ENCODE data around the gene GAL3ST1. TPM values are rescaled to one million over a fixed set of nuclear protein-coding genes. Genes with fewer than 3 reads are reported as not detected.
"Not testable (repeated sequence)": the region's sequence is repeated elsewhere in the genome, so short reads cannot be mapped to it uniquely, and the experiment has no call there.

Gene GAL3ST1
- polyA plus RNA-seq, 1 donor, result 6.0 TPM

- no peak for DNase-seq (ENCODE audit: low read depth)
Measured at GRCh38 chr22:30565341-30565740, 9.1 kb downstream of the GAL3ST1 start.

GRCh38 chr22:30564761-30565119 lies 9.7 kb downstream of the GAL3ST1 start:
- DNase-seq (ENCODE audit: low read depth), result no peak

DNA sequence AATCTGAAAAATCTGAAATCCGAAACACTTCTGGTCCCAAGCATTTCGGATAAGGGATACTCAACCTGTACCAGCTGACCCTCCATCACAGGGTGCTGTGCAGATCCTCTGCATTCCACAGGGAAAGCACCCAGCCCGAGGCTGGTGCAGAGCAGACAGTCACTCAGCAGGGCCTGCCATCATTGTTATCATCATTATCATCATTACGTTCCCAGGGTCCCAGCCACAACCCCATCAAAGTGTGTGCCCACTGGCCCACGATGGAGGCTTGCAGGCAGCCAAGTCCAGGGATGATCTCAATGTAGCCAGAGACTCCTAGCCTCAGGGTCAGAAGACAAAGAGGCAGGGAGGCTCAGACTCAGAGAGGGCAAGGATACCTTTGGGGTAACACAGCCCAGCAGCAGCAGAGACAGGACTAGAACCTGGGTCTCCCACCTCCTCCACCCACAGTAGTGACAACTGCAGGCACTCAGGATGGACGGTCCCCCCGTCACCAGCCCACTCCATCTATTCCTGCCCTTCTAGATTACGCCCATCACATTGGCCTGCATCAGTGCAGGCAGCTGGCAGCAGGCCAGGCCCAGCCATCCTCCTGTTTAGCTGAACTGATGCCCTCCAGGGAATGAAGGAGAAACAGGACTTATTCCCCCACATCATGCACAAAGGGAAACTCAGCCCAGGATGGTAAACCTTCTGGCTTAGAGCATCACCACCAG lies 10.3 kb downstream of the GAL3ST1 start:
- DNase-seq (ENCODE audit: low read depth), result no peak

- DNase-seq (ENCODE audit: low read depth), result no peak
Measured at GRCh38 chr22:30562366-30562765, 12.1 kb downstream of the GAL3ST1 start.

- no peak for DNase-seq (ENCODE audit: low read depth)
Measured at GRCh38 chr22:30561402-30562189, 12.9 kb downstream of the GAL3ST1 start.

DNA sequence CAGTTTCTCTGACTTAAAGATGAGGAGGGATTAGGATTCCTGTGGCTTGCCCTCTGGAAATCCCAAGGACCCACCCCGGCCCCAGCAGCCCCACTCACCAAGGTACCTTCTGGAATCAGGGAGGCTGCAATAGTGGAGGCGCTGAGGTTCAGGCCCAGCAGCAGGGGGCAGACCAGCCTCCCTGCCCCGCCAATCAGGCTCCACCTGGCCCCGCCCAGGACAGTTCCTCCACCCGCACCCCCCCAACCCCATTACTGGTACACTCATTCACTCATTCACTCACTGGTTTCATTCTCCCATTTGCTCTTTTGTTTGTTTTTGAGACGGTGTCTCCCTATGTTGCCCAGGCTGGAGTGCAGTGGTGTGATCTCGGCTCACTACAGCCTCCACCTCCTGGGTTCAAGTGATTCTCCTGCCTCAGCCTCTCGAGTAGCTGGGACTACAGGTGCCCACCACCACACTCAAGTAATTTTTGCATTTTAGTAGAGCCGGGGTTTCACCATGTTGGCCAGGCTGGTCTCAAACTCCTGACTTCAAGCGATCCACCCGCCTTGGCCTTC lies 13.7 kb downstream of the GAL3ST1 start:
- DNase-seq (ENCODE audit: low read depth), result not testable (repeated sequence)

DNA sequence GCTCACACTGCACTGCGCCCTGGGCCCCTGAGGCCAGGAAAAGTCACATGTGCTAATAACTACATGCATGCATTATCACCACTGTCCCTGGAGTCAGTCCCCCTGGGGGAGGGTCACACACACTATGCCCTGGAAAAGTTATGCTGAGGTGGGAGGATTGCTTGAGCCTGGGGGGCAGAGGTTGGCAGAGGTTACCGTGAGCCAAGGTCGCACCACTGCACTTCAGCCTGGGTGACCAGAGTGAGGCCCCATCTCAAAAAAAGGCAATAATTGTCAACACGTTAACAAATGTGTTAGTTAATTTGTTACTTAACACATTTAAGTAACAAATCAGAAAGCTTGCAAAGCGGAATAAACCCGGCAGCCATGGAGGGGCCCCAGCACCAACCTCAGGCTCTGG lies 14.6 kb downstream of the GAL3ST1 start:
- no peak for DNase-seq (ENCODE audit: low read depth)

DNA sequence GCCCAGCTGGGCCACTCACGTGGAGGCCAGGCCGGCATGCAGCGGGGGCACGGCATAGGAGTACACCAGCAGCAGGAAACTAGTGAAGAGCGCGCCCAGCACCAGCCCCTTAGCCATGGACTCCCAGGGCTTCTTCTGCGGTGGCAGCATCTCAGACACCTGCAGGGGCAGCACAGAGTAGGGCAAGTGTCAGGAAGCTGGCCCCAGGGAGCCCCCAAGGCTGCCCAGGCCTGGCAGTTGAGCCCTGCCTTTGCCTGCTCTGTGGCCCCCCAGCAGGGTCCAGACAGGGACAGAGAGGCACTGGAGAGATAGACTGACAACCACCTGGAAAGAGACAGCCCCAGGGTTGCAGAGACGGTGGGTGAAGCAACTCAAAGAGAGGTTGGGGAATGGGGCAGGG lies 17.2 kb downstream of the GAL3ST1 start:
- DNase-seq (ENCODE audit: low read depth), result no peak

DNA sequence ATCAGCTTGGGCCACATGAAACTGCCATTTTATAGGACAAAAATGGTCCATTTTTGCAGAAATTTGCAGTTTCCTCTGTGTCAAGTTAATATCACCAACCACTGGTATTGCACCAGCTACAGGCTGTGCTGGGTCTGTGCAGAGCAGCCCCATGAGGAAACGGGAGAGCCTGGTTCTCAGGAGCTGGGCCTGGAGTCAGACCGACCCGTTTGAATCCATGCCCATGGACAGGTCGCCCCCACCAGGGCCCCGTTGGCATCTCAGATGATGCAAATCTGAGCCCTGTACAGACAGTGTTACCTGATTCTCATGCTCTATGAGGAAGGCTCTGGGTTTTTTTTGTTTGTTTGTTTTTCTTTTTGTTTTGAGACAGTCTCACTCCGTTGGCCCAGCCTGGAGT lies 18.1 kb downstream of the GAL3ST1 start:
- DNase-seq (ENCODE audit: low read depth), result no peak

GRCh38 chr22:30555282-30556210 lies 18.9 kb downstream of the GAL3ST1 start:
- DNase-seq (ENCODE audit: low read depth), result no peak

- DNase-seq (ENCODE audit: low read depth), result no peak
Measured at GRCh38 chr22:30553971-30554370, 20.5 kb downstream of the GAL3ST1 start.

GRCh38 chr22:30552719-30553118 lies 21.7 kb downstream of the GAL3ST1 start:
- no peak for DNase-seq (ENCODE audit: low read depth)

GRCh38 chr22:30551813-30552212 lies 22.7 kb downstream of the GAL3ST1 start:
- not testable (repeated sequence) for DNase-seq (ENCODE audit: low read depth)

DNA sequence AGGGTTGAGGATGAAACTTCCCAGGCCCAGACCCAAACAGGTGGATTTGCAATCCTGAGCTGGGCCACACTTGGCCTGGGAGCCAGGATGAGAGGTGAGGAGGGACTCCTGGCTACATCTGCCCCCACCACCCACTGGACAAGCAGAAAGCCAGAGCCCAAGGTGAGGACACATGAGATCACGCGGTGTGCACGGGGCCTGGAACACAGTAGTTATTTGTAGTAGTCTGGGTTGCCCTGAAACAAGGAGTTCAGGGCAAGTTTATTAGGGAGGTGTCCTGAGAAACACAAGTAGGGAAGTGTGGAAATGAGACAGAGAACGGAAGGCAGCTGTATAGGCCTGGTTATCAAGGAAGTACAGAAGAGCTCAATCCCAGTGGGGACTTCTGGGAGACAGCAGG lies 27.3 kb downstream of the GAL3ST1 start:
- no peak for DNase-seq (ENCODE audit: low read depth)

GRCh38 chr22:30546616-30547015 lies 27.8 kb downstream of the GAL3ST1 start, which contains the start of gene SEC14L6:
TSS of gene SEC14L6 (minus strand) at chr22:30546741. CDS start at chr22:30546682, 59 bp downstream.
- no peak for DNase-seq (ENCODE audit: low read depth)

GRCh38 chr22:30542811-30543188 lies 31.7 kb downstream of the GAL3ST1 start:
- no peak for DNase-seq (ENCODE audit: low read depth)

GRCh38 chr22:30541961-30542810 lies 32.3 kb downstream of the GAL3ST1 start:
- no peak for DNase-seq (ENCODE audit: low read depth)

GRCh38 chr22:30541511-30541910 lies 33.0 kb downstream of the GAL3ST1 start:
- DNase-seq (ENCODE audit: low read depth), result not testable (repeated sequence)

DNA sequence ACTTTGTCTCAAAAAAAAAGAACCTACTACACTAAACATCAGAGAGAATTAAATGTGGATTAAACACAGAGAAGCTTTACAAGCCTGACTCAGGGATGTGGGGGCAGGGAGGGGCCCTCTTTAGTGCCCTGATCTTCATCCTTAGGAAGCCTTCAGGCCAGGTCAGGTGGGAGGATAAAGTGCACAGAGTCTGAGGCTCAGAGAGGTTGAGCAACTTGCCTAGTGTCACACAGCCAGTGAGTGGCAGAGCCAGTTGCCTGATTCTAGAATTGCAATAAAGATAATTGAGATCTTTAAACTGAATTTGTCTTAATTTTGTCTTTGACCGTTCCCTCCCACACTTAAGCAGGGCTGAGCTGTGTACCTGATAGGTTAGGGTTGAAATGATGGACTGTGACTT lies 35.1 kb downstream of the GAL3ST1 start:
- no peak for DNase-seq (ENCODE audit: low read depth)

DNA sequence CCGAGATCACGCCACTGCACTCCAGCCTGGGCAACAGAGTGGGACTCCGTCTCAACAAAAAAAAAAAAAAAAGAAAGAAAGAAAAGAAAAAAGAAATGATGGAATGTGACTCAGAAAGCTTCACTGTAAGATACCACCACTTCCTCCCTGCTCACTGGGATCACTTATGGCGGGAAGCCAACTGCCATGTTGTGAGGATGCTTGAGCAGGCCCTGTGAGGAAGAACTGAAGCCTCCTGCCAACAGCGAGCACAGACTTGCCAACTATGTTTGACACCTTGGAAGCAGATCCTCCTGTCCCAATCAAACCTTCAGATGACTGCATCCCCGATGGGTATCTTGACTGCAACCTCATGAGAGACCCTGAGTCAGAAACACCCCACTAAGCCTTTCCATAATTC lies 36.2 kb downstream of the GAL3ST1 start:
- no peak for DNase-seq (ENCODE audit: low read depth)
